Kidney (tissue), 14 donors: Measurements from ENCODE around the gene TCF12. TPM values are rescaled to one million over a fixed set of nuclear protein-coding genes. Genes with fewer than 3 reads are reported as not detected.

ENCODE experiments used
- DNase-seq, 5 donors: peaks; one replicate each; pipeline ENCODE4 v3.0.0-alpha.2; 2013 to 2020
- FAIRE-seq: peaks from 2 replicates; lab custom pipeline; 2012; peaks lifted over from hg19 to GRCh38; lab: Jason Lieb, UNC
- H3K27ac ChIP-seq, 2 donors: one replicate each; pipeline ENCODE4 v1.7.0; 2013; ENCODE audit warnings: low read depth in 2 of 2, low read length in 2 of 2, inconsistent platforms in 1 of 2
- H3K27me3 ChIP-seq: one replicate; pipeline ENCODE4 v1.7.1; 2013; ENCODE audit warnings: low read length, inconsistent platforms; ENCODE audit not compliant: control insufficient read depth, insufficient read depth
- H3K36me3 ChIP-seq, 3 donors: one replicate each; pipeline versions ENCODE4 v1.7.0 to v1.7.1; 2013; ENCODE audit warnings: low read length in 3 of 3, control low read depth in 1 of 3, inconsistent platforms in 1 of 3; ENCODE audit not compliant: insufficient read depth in 3 of 3, control insufficient read depth in 2 of 3
- H3K4me1 ChIP-seq, 3 donors: one replicate each; pipeline versions ENCODE4 v1.7.0 to v1.7.1; 2013; ENCODE audit warnings: low read length in 3 of 3, inconsistent platforms in 1 of 3, low read depth in 1 of 3; ENCODE audit not compliant: control insufficient read depth in 2 of 3, insufficient read depth in 2 of 3
- H3K4me3 ChIP-seq, 3 donors: one replicate each; pipeline versions ENCODE4 v1.7.0 to v1.8.1; 2013; ENCODE audit warnings: low read length in 3 of 3, control low read depth in 1 of 3, inconsistent platforms in 1 of 3
- H3K9ac ChIP-seq, 3 donors: one replicate each; pipeline versions ENCODE4 v1.7.0 to v1.7.1; 2013; ENCODE audit warnings: low read length in 3 of 3, control low read depth in 1 of 3, inconsistent platforms in 1 of 3
- H3K9me3 ChIP-seq, 3 donors: one replicate each; pipeline versions ENCODE4 v1.7.0 to v1.7.1; 2013; ENCODE audit warnings: low read length in 3 of 3, control low read depth in 1 of 3, inconsistent platforms in 1 of 3; ENCODE audit not compliant: control insufficient read depth in 2 of 3, insufficient read depth in 1 of 3
- CTCF ChIP-seq: IDR thresholded peaks from 3 replicates; pipeline ENCODE4 v1.5.1; 2012; ENCODE audit warnings: mild to moderate bottlenecking, moderate library complexity, borderline replicate concordance; ENCODE audit not compliant: insufficient read depth; ENCODE audit errors: extremely low read depth
- intact Hi-C: fragments of 100-400 bp; cut with DNase I; formaldehyde crosslinking; loops from one replicate; pipeline ENCODE4 v1.11.1; 2022
- polyA plus RNA-seq: library from polyadenylated mRNA; stranded (reverse); fragments of 350-450 nt; fragmentation: Illumina TruSeq; extraction: RNeasy Lipid Tissue Mini Kit (QIAGEN cat#74804); gene quantifications from one replicate; pipeline ENCODE4 v1.2.3, GENCODE V29; 2014; ENCODE audit warnings: low read depth, low replicate concordance; ENCODE audit not compliant: insufficient read depth
- total RNA-seq: library from RNA; stranded (reverse); fragmentation: NEBNext Ultra II Directional; extraction: Animal tissue kit (Norgen Biotek cat#: 25700); gene quantifications from one replicate; pipeline ENCODE4 v1.2.1, GENCODE V29; 2021
- donor health status: control.
- donor health status: control.
- donor health status: control.
- donor health status: control.
- donor health status: control.
- donor health status: DM: yes; HTN: yes; CAD: no.
- donor health status: Normal renal cell carcinoma (clear cell type).

TCF12 gene
- total and polyA plus RNA-seq, 2 donors from 2014 or later = 16.3 to 116 TPM

GRCh38 chr15:57284535-57284934 is 366.1 kb downstream of the TCF12 start:
- intact Hi-C loops = no loop called here
- no peak overlapping the region for H3K27ac ChIP-seq
- no peak for TF ChIP-seq CTCF
- H3K36me3 ChIP-seq = peaks cover 8 to 21% (median 14%) of the 10 kb centered on the region in 3 donors
- FAIRE-seq (no peak), DNase-seq (no peak)
- no peak overlapping the region for H3K9ac ChIP-seq
- no peaks in the 10 kb centered on the region for H3K9me3 ChIP-seq
- no peaks in the 10 kb centered on the region for H3K27me3 ChIP-seq
- no peaks in the 10 kb centered on the region for H3K4me1 ChIP-seq
- H3K4me3 ChIP-seq = no peak overlapping the region

GRCh38 chr15:57285386-57285785 is 366.9 kb downstream of the TCF12 start:
- Histone ChIP-seq H3K27ac (no peak overlapping the region), H3K4me3 (no peak overlapping the region), H3K27me3 (no peaks in the 10 kb centered on the region), H3K36me3 (peaks cover 8 to 21% (median 14%) of the 10 kb centered on the region in 3 donors), H3K9me3 (no peaks in the 10 kb centered on the region), H3K4me1 (no peaks in the 10 kb centered on the region), H3K9ac (no peak overlapping the region)
- intact Hi-C loops = no loop called here
- DNase-seq (no peak), FAIRE-seq (no peak)
- TF ChIP-seq CTCF = no peak

- no peaks in the 10 kb centered on the region for H3K4me1 ChIP-seq
- H3K4me3 ChIP-seq = no peak overlapping the region
- intact Hi-C loops = no loop called here
- H3K36me3 ChIP-seq = peaks cover 8 to 21% (median 11%) of the 10 kb centered on the region in 3 donors
- no peaks in the 10 kb centered on the region for H3K27me3 ChIP-seq
- no peaks in the 10 kb centered on the region for H3K9me3 ChIP-seq
- H3K9ac ChIP-seq = no peak overlapping the region
- FAIRE-seq = no peak
- peak in 1 of 5 donors; percentile 24 for DNase-seq
- H3K27ac ChIP-seq = no peak overlapping the region
- no peak for TF ChIP-seq CTCF
These were observed 368.1 kb downstream of the TCF12 start for GRCh38 chr15:57286446-57287122.

- DNase-seq = no peak
- no peaks in the 10 kb centered on the region for H3K4me1 ChIP-seq
- no peak for FAIRE-seq
- H3K27me3 ChIP-seq = no peaks in the 10 kb centered on the region
- H3K4me3 ChIP-seq = no peak overlapping the region
- H3K36me3 ChIP-seq = peaks cover 8 to 21% (median 11%) of the 10 kb centered on the region in 3 donors
- intact Hi-C loops = no loop called here
- H3K9ac ChIP-seq = no peak overlapping the region
- no peak for TF ChIP-seq CTCF
- no peak overlapping the region for H3K27ac ChIP-seq
- H3K9me3 ChIP-seq = no peaks in the 10 kb centered on the region
These were observed 368.7 kb downstream of the TCF12 start for GRCh38 chr15:57287123-57287521.
